GM13976 (cell line): ENCODE data around the gene WNT5A.
A peak's percentile ranks its signal among the peaks of the same experiment; 100 is the strongest.

Experiments used
- DNase-seq: peaks from one replicate; pipeline ENCODE4 v3.0.0; 2012; ENCODE audit warnings: low spot score
- in situ Hi-C: fragments of 300-500 bp; cut with MboI; formaldehyde crosslinking; loops from one replicate; pipeline ENCODE4 v1.12.0; 2022; ENCODE audit warnings: low sequenced_read_pairs, mixed read lengths, inconsistent platforms; ENCODE audit not compliant: unreplicated experiment
- TF ChIP-seq, protein P1 (sequence below): IDR thresholded peaks from 2 replicates; pipeline ENCODE4 v1.5.1; 2012; ENCODE audit warnings: borderline replicate concordance, mild to moderate bottlenecking; ENCODE audit not compliant: insufficient read depth; ENCODE audit errors: extremely low read depth, missing control alignments, control extremely low read depth

The WNT5A gene

DNA sequence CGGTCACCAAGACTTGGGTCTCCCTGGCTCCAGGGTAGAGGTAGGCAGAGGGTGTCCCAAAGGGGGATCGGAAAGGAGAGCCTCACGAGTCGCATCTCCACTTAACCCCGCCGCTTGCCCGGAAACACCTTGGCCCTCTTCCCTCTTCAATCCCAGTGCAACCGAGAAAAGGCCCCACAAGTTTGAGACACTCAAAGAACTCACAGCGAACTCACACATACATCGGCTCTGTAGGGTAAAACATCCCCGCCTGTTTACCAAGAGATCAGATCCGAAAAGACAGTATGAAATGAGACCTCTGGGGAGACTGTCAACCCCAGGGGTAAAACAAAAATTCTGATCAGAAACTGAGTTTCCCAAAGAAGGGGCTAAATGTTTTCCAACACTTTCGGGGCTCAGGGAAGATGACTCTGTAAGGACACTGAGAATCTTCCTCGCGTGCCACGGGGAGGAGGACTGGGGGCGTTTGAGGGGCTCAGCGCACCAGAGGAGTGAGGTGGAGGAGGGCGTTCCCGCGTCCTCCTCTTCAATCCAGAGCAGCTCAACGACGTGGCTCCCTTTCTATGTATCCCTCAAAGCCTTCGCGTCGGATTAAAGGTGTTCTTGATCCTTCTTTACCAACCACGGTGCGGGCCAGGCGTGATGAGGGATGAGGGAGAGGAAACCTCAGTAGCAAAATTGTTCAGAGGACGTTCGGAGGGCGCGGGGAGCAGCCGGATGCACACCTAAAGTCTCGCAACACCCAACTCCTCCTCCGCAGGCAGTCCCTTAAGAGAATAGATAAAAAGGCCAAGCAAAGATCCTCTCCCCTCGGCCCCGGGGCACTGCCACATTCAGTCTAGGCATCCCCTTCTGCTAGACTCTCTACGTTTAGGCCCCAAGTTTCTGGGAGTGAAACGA is 3.7 kb downstream of the WNT5A start:
- TF ChIP-seq, protein P1, sequence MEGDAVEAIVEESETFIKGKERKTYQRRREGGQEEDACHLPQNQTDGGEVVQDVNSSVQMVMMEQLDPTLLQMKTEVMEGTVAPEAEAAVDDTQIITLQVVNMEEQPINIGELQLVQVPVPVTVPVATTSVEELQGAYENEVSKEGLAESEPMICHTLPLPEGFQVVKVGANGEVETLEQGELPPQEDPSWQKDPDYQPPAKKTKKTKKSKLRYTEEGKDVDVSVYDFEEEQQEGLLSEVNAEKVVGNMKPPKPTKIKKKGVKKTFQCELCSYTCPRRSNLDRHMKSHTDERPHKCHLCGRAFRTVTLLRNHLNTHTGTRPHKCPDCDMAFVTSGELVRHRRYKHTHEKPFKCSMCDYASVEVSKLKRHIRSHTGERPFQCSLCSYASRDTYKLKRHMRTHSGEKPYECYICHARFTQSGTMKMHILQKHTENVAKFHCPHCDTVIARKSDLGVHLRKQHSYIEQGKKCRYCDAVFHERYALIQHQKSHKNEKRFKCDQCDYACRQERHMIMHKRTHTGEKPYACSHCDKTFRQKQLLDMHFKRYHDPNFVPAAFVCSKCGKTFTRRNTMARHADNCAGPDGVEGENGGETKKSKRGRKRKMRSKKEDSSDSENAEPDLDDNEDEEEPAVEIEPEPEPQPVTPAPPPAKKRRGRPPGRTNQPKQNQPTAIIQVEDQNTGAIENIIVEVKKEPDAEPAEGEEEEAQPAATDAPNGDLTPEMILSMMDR = no peak
- in situ Hi-C loops = loop anchor here (10.0 to 25.0 kb wide), 2 partner anchors 241 to 779 kb away; no protein-coding TSS in a partner anchor
- DNase-seq = peak; percentile 35

DNA sequence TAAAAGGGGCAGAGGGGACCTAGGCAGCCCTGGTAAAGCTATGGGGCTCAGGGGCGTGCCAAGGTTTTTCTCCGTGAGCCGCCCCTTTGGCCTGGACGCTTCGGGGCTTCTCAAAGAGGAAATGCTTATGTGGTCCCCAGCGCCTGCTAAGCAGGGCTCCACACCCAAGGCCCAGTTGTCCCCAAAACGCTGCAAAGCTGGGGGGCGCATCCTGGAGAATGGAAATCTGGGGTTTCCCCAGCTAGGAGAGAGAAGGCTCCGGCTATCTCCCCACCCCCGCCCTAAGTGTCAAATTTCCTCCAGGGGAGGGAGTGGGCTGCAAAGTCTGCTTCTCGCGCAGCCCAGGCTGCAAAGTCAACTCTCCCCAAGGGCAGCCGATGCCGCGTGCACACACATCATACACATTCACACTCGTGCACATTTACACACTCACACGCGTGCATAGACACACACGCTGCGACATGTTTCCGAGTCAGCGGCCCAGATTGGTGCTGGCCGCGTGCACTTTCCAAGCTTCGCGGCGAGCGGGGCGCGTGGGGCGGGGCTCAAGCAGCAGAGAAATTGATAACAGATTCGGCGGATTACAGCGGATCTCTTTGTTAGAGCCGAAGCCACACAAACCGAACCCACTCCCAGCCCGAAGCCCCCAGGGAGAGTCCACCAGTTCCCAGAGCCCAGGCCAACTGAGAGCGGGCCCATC is 4.5 kb downstream of the WNT5A start:
- in situ Hi-C loops = loop anchor here (10.0 to 25.0 kb wide), 2 partner anchors 242 to 780 kb away; no protein-coding TSS in a partner anchor
- no peak for DNase-seq
- TF ChIP-seq, protein P1 = no peak

DNA sequence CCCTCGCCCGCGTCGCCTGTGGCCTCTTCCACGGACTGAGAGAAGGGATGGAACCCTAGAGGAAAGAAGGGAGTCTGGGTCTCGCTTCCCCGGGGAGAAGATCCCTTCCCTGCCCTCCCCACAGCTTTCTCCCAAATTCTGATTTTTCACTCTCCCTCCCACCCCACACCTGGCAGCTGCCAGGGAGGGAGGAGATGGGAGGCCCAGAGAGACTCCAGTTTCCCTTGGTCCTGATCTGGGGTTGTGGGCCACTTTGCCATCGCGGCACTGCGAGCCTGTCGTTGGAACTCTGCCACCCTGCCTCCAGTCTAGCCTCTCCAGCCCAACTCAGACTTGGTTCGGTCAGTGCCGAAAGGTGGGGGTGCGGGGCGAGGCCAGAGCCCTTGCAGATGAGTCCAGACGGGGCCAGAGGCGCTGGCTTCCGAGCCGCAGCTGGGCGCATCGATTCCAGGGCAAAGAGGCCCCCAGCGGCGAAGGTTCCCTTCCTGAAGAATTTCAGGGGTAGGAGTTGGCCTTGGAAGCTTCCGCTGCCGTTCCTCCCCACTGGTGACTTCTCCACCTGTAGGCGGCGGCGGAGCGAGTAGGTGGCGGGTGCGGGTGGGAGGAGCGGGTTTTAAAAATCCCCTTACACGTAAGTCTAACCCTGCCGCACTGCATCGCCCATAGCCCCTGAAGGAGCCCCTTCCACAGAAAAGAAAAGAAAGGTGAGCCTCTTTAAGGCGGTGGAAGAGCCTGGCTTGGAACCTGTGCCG is 5.2 kb downstream of the WNT5A start:
- in situ Hi-C loops = loop anchor here (10.0 to 25.0 kb wide), 2 partner anchors 243 to 780 kb away; no protein-coding TSS in a partner anchor
- TF ChIP-seq, protein P1 = no peak
- peak; percentile 43 for DNase-seq

DNA sequence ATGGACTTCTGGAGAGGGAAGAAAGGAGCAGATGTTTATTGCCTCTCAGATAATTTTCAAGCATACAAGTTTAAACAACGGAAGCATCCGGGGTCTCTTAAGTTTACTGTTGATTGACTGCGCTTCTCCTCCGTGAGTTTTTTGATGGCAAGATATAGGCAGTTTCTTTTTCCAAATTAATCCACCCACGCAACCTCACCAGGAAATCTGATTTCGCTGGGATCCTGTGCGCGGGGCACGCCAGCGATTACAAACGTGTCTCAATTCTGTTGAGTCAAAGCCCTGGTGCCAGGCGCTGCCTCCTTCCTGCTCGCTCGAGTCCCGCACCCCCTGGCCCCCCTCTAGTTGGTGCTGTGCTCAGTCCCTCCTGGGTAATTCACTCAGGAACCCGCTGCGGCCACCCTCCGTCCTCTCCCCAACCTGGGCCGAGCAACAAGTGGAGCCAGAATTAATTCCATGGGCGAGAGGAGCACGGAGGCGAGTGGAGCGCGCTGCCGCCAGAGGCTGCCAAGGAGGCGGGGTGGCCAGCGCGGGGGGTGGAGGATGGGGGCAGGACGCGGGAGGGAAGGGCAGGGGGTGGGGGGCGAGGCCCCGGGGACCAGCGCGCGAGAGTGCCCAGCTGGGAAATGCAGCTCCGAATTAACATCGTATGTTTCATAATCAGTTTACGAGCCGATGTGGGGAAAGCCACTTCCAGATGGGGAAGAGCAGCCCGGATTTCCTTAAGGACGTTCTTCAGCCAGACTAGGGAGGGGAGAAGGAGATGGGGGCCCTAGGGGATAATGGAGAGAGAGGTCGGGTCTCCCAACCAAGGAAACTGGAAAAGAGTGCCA is 6.0 kb downstream of the WNT5A start:
- in situ Hi-C loops = loop anchor here (10.0 to 25.0 kb wide), 2 partner anchors 244 to 781 kb away; no protein-coding TSS in a partner anchor
- no peak for DNase-seq
- TF ChIP-seq, protein P1 = no peak

DNA sequence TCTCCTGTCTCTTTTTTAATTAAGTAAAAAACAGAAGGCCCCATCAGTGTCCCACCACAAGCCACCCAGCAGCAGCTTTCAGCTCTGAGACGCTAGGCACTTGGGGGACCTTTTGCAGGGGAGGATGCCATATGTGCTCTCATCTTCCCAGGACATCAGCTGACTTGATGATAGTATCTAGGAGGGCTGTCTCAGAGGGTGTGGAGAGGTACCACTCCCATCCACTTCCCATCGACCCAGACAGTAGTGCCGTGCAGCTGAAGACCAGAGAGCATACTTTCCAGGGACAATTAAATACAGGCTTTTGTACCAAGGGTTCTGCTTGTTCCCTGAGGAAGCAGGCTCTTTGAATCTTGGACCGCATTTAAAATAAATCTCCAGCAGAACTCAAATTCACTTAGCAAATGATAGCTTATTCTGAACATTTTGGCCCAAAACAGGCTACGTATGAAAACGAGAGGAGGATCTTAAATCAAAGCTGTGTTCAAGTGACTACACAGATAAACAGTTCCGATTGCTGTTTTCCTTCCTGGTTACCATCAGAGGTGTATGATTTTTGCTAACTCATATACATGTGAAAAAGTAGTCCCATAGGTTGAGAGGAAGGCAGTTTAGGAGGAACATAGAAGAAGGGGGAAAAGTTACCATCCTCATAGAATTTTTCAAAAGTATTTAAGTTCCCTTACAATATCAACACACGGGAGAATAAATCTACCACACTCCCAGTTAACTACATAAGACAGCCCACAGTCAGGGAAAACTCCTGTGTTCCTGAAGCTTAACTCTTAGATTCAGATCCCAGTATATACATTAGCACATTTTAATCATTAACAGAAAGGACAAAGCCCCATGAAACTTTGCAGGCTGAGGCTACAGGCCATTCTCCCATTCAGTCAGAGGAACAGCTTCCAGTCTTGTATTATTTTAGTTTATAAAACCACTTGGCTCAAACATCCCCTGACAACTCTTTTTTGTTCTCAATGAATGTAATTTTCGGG is 9.5 kb downstream of the WNT5A start:
- in situ Hi-C loops = loop anchor here (25.0 kb wide), 1 partner anchor 785 kb away; no protein-coding TSS in a partner anchor
- TF ChIP-seq, protein P1 = no peak
- no peak for DNase-seq
